HG02588 (cell line): ENCODE measurements around the gene USP4.

ENCODE experiments used
- ATAC-seq: cut with Tn5 transposase; IDR thresholded peaks from one replicate; pipeline ENCODE4 v1.9.1; 2021; ENCODE audit warnings: mild to moderate bottlenecking, moderate library complexity; ENCODE audit not compliant: unreplicated experiment

Gene USP4

DNA sequence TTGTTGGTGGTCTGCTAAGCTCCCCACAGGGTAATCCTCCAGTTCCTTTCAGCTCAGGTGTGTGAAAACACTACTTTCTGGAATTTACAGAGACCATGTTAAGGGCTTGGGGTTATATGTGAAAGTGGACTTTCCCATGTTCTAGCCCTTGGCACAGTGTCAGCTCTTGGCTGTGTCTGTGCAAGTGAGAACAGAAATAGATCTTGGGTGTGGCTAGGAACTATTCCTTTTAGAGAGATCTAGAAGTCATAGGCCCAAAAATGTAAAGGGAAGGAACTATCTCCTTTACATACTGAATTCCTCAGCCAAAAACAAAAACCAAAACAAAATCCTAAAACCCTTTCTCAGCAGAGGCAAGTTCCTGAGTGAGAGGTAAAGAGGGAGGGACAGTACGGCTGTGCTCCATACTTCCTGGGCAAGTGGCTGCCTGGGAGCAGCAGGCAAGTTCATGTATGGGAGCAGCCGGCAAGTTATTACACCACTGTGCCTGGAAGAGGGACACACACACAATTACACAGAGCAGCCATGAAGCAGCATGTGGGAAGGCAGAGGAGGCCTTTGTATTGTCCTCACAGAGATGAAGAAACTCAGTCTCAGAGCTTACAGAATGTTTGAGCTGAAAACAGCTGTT lies 43.0 kb downstream of the USP4 start:
- ATAC-seq = no peak

DNA sequence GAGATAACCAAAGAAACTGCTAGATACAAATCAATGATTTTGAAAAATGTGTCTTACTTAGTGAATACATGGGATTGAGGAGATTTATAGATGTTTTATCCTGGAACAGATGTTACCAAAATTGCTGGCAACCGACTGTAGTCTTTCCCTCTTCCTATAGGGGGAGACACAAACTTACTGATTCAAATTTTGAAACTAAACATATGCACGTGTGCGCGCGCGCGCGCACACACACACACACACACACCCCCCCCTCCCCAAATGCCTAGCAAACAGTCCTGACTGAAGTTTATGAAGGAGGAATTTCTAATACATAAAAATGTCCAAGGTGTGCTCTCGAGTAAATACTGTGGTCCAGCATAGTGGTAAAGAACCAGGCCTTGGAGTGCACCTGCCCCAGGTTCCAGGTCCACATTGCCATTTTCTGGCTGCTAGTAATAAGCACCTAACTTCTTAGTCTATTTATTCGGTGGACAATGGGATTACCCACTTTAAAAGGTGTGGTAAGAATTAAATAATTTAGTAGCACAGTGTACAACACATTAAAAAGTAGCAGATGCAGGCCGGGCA lies 44.3 kb downstream of the USP4 start:
- no peak for ATAC-seq

DNA sequence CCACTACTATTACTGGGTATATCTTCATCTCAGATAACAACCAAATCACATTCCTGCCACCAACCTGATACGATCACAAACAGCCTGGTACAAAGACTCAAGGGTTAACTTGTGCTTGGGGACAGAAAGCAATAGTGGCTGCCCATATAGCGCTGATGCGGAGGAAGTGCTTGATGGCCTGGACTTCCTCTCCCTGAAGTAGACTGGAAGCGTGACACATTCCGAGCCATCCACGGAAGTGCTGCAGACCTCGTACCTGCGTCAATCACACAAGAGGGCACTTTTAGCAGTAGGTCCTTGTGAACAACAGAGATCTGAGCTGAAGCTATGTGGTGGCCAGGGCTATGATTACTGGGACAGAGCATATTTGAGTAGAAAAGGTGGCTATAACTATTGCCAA lies 45.5 kb downstream of the USP4 start:
- no peak for ATAC-seq

DNA sequence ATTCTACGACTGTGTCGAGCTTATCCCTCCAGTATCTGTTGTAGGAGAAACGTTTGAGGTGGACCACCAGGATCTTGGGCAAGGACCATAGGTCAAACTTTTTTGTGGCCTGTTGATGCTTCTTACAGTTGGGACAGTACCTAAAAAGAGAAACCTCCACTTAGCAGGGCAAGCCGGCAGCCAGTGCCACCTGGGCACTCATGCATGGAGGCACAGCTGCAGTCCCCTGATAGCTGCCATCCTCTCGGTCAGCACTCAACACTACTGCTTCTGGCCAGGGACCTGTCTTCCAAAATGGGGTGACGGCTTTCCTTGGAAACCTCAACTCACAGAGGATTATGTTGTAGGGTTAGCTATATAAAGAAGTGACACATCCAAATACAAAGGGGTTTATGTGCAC lies 55.9 kb downstream of the USP4 start:
- no peak for ATAC-seq

- ATAC-seq = no peak
These were observed 60.5 kb downstream of the USP4 start for GRCh38 chr3:49279376-49279775.

GRCh38 chr3:49278548-49278947 lies 61.3 kb downstream of the USP4 start:
- ATAC-seq = no peak

DNA sequence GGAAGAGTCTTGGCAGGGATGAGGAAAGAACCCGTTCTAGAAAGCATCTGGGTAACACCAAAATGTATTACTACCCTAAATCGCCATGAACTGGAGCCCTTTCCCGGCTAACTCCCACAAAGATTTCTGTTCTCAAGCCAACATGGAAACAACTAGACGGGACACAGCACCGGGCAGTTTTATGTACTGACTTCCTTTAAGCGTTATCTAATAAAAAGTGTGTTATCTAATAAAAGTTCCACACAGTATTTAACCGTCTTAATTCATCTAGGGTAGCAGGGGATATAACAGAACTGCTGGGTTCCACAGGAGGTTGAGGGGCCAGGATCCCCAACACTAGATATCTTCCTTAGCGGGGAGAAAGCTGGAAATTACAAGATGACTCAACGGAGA lies 62.5 kb downstream of the USP4 start:
- ATAC-seq = no peak

DNA sequence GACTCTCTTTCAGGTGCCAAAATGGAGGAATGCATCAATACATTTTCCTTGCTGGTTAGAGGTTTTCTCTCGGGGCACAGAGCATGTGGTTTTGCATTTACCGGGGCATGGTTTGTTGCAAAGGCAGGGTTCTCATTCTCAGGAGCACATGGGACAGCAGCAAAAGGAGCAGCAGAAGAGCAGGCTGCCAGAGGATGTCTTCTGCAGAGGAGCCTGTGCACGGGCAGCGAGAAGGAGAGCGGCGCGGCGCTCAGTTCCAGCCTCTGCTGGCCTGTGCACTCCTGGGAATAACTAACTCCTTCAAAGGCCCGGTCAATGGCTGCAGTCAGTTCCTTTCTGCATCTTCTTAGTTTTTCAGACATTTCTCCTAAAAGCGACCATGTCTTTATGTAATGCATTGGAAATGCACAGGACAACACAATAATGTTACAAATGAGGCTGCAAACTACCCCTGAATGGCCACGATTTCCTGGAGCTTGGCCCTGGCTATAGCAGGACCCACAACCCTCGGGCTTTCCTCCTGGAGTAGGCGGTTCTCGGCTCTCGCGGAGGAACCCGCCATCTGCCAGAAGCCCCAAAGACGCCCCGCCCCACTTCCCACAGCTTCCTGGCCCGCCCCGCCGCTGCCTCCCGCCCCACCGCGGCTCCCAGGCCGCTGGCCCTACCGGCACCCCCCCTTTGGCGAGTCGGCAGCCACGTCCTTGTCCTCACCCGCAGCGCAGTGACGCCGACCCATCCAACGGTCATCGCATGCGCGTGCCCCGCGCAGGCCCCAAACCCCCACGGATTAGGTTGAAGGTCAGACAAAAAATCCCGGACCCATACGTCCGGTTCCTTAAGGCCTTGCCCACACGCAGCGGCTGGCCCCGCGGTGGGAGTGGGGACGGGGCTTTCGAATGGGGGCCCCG lies 63.1 kb downstream of the USP4 start, which contains the start of gene C3orf62:
Gene C3orf62 (minus strand): TSS at position 758 of the 908 bp plus-strand sequence. CDS start 360 bp downstream, at position 398.
- peak; percentile 67 for ATAC-seq

- no peak for ATAC-seq
These were observed 65.9 kb downstream of the USP4 start for GRCh38 chr3:49273825-49274532.

DNA sequence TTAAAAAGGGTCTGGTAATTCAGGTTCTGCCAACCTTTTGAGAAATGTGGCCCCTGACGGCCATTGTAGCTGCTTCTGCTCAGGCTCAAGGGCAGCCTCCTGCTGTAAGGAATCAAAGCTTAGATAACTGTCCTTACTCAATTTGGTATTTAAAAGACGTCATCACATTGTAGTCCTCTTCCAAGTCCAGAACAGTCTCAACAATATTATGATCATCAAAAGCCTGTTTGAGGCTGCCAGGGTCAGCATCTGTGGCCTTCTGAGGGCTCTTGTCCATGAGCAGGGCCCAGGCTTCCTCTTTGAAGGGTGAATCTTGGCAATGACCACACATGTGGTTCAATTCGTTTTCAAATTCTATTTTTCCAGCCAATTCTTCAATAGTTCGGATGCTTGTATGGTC lies 68.8 kb downstream of the USP4 start:
- ATAC-seq = no peak

DNA sequence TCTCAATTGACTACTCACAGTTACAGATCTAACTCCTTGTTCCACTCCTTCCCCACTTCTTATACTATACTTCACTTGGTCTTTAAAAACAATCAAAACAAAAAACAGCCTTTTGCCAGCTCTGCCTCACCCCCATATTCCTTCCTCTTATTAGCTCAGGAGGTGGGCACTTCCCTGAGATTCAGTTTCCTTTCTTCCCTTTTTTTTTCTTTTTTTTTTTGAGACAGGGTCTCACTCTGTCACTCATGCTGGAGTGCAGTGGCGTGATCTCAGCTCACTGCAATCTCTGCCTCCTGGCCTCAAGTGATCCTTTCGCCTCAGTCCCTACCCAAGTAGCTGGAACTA lies 69.7 kb downstream of the USP4 start:
- no peak for ATAC-seq

GRCh38 chr3:49269443-49270155 lies 70.3 kb downstream of the USP4 start:
- ATAC-seq = no peak

GRCh38 chr3:49266410-49267095 lies 73.3 kb downstream of the USP4 start:
- no peak for ATAC-seq

GRCh38 chr3:49265661-49266386 lies 74.0 kb downstream of the USP4 start:
- no peak for ATAC-seq

GRCh38 chr3:49263159-49263889 lies 76.5 kb downstream of the USP4 start:
- no peak for ATAC-seq

DNA sequence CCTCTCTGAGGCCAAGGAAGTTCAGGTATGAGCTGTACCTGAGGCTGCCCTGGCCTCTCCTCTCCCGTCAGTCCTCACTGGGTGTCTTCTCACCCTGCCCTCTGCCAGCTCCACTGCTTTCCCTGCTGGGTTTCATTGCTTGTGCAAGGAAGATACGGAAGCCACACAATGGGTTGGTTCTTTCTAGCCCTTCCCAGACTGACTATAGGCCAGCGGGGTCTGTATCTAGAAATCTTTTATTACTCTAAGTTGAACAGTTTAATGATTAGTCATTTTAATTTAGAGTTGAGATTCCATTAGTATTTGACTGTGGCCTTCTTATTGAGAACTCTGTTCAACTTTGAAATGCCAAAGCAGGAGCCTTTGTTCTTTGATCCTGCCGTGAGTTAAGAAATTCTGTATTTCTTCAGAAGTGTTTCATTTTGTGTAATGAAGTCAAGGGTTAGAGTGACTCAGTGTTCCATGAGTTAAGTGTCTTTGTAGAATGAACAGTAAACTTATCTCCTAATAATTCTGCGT lies 79.0 kb downstream of the USP4 start:
- ATAC-seq = no peak

GRCh38 chr3:49257187-49257586 lies 82.7 kb downstream of the USP4 start:
- ATAC-seq = no peak

DNA sequence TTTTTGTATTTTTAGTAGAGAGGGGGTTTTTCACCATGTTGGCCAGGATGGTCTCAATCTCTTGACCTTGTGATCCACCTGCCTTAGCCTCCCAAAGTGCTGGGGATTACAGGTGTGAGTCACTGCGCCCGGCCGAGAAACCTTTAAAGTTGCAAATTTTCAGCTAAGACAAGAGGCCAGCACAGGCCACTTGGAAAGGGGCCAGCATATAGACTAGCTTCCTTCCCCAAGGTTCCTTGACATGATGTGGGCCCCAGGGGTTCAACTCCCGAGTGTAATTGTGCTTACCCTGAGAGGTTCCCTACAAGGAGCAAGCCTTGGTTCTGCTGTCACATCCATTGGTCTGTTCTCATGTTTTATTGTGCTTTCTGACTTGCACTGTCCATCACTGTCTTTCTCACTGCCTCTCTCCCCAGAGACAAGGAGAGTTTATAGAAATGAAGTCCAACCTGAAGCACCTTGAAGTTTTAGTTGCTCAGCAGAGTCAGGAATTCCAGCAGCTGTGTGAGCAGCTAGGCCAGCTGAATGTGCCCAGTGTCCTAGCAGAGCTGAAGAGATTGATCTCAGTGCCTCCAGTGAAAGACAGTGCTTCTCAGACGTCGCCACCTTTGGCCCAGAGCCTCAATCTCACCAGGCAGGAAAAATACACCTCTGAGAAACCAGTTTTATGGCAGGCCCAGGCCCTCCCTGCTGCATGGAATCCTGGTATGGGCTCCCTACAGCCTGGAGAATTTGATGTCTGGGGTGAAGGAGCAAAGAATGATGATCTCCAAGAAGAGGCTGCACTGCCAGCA lies 83.9 kb downstream of the USP4 start:
- no peak for ATAC-seq
